Stomach smooth muscle (tissue), 2 donors: ENCODE measurements around the gene SLC22A12.

Experiments
- H3K27ac ChIP-seq: one replicate; pipeline ENCODE4 v1.7.0; 2013; ENCODE audit warnings: mild to moderate bottlenecking, low read length, inconsistent platforms
- H3K27me3 ChIP-seq, 2 donors: one replicate each; pipeline ENCODE4 v1.7.0; 2013; ENCODE audit warnings: low read length in 2 of 2; ENCODE audit not compliant: insufficient read depth in 2 of 2, control insufficient read depth in 1 of 2
- H3K36me3 ChIP-seq, 2 donors: one replicate each; pipeline ENCODE4 v1.7.0; 2013; ENCODE audit warnings: low read length in 2 of 2; ENCODE audit not compliant: control insufficient read depth in 2 of 2, insufficient read depth in 2 of 2
- H3K4me1 ChIP-seq: one replicate; pipeline ENCODE4 v1.7.0; 2013; ENCODE audit warnings: low read length; ENCODE audit not compliant: control insufficient read depth, insufficient read depth
- H3K4me3 ChIP-seq, 2 donors: one replicate each; pipeline ENCODE4 v1.7.0; 2013; ENCODE audit warnings: low read length in 2 of 2
- H3K9ac ChIP-seq, 2 donors: one replicate each; pipeline ENCODE4 v1.7.0; 2013; ENCODE audit warnings: low read length in 2 of 2, mild to moderate bottlenecking in 1 of 2
- H3K9me3 ChIP-seq, 2 donors: one replicate each; pipeline ENCODE4 v1.7.0; 2013; ENCODE audit warnings: low read length in 2 of 2; ENCODE audit not compliant: control insufficient read depth in 2 of 2
- donor health status: healthy.
- donor health status: Pancreatic carcinoma.

Gene SLC22A12

GRCh38 chr11:64629796-64630562, 39.0 kb downstream of the SLC22A12 start:
- H3K9me3 ChIP-seq, result no peaks in the 10 kb centered on the region
- peak overlapping the region; percentile 58 for H3K27ac ChIP-seq
- H3K27me3 ChIP-seq, result peaks cover 2 to 3% of the 10 kb centered on the region in 2 donors
- H3K9ac ChIP-seq, result peak overlapping the region; percentile 29 to 33
- H3K36me3 ChIP-seq, result no peaks in the 10 kb centered on the region
- peaks cover 16% of the 10 kb centered on the region for H3K4me1 ChIP-seq
- peak overlapping the region; percentile 40 to 44 for H3K4me3 ChIP-seq

- no peaks in the 10 kb centered on the region for H3K9me3 ChIP-seq
- no peak overlapping the region for H3K9ac ChIP-seq
- H3K4me1 ChIP-seq, result peaks cover 15% of the 10 kb centered on the region
- peaks cover 2 to 5% of the 10 kb centered on the region in 2 donors for H3K27me3 ChIP-seq
- H3K36me3 ChIP-seq, result no peaks in the 10 kb centered on the region
- H3K4me3 ChIP-seq, result no peak overlapping the region
- no peak overlapping the region for H3K27ac ChIP-seq
These were observed 40.7 kb downstream of the SLC22A12 start for GRCh38 chr11:64631675-64632074.

- no peak overlapping the region for H3K4me3 ChIP-seq
- H3K27me3 ChIP-seq, result peaks cover 4 to 9% of the 10 kb centered on the region in 2 donors
- peaks cover 16% of the 10 kb centered on the region for H3K4me1 ChIP-seq
- H3K36me3 ChIP-seq, result no peaks in the 10 kb centered on the region
- H3K9ac ChIP-seq, result no peak overlapping the region
- no peaks in the 10 kb centered on the region for H3K9me3 ChIP-seq
- H3K27ac ChIP-seq, result no peak overlapping the region
These were observed 41.2 kb downstream of the SLC22A12 start for GRCh38 chr11:64632237-64632636.

GRCh38 chr11:64632654-64633053, 41.6 kb downstream of the SLC22A12 start:
- Histone ChIP-seq H3K36me3 (no peaks in the 10 kb centered on the region), H3K9me3 (no peaks in the 10 kb centered on the region), H3K27ac (no peak overlapping the region), H3K27me3 (peaks cover 4 to 13% of the 10 kb centered on the region in 2 donors), H3K4me3 (no peak overlapping the region), H3K9ac (no peak overlapping the region), H3K4me1 (peaks cover 20% of the 10 kb centered on the region)

- no peaks in the 10 kb centered on the region for H3K36me3 ChIP-seq
- no peak overlapping the region for H3K9ac ChIP-seq
- H3K27me3 ChIP-seq, result peaks cover 8 to 18% of the 10 kb centered on the region in 2 donors
- no peak overlapping the region for H3K27ac ChIP-seq
- H3K4me3 ChIP-seq, result no peak overlapping the region
- no peaks in the 10 kb centered on the region for H3K9me3 ChIP-seq
- H3K4me1 ChIP-seq, result peaks cover 28% of the 10 kb centered on the region
These were observed 42.6 kb downstream of the SLC22A12 start for GRCh38 chr11:64633555-64634159.

GRCh38 chr11:64637334-64638017, 46.5 kb downstream of the SLC22A12 start:
- Histone ChIP-seq H3K4me3 (peak overlapping the region; percentile 27 to 64), H3K36me3 (no peaks in the 10 kb centered on the region), H3K9me3 (no peaks in the 10 kb centered on the region), H3K4me1 (peaks cover 18% of the 10 kb centered on the region), H3K9ac (peak overlapping the region in 1 of 2 donors; percentile 13), H3K27ac (no peak overlapping the region), H3K27me3 (peaks cover 19 to 35% of the 10 kb centered on the region in 2 donors)

- Histone ChIP-seq H3K9me3 (no peaks in the 10 kb centered on the region), H3K36me3 (no peaks in the 10 kb centered on the region), H3K27ac (no peak overlapping the region), H3K27me3 (peaks cover 19 to 39% of the 10 kb centered on the region in 2 donors), H3K4me1 (peaks cover 21% of the 10 kb centered on the region), H3K4me3 (peak overlapping the region; percentile 27 to 64), H3K9ac (peak overlapping the region in 1 of 2 donors; percentile 13)
These were observed 47.1 kb downstream of the SLC22A12 start for GRCh38 chr11:64638018-64638665.

- Histone ChIP-seq H3K36me3 (no peaks in the 10 kb centered on the region), H3K27ac (no peak overlapping the region), H3K27me3 (peaks cover 20 to 39% of the 10 kb centered on the region in 2 donors), H3K9me3 (no peaks in the 10 kb centered on the region), H3K4me1 (peaks cover 21% of the 10 kb centered on the region), H3K9ac (no peak overlapping the region), H3K4me3 (no peak overlapping the region)
These were observed 47.8 kb downstream of the SLC22A12 start for GRCh38 chr11:64638829-64639228.

GRCh38 chr11:64639885-64640284, 48.9 kb downstream of the SLC22A12 start:
- no peaks in the 10 kb centered on the region for H3K36me3 ChIP-seq
- H3K9me3 ChIP-seq, result no peaks in the 10 kb centered on the region
- H3K9ac ChIP-seq, result no peak overlapping the region
- no peak overlapping the region for H3K27ac ChIP-seq
- H3K4me1 ChIP-seq, result peaks cover 26% of the 10 kb centered on the region
- H3K27me3 ChIP-seq, result peaks cover 24 to 44% of the 10 kb centered on the region in 2 donors
- no peak overlapping the region for H3K4me3 ChIP-seq

GRCh38 chr11:64641596-64642417, 50.8 kb downstream of the SLC22A12 start:
- H3K4me3 ChIP-seq, result peak overlapping the region in 1 of 2 donors; percentile 72
- no peak overlapping the region for H3K27ac ChIP-seq
- no peaks in the 10 kb centered on the region for H3K9me3 ChIP-seq
- no peaks in the 10 kb centered on the region for H3K36me3 ChIP-seq
- peaks cover 24% of the 10 kb centered on the region for H3K4me1 ChIP-seq
- peaks cover 27 to 42% of the 10 kb centered on the region in 2 donors for H3K27me3 ChIP-seq
- H3K9ac ChIP-seq, result no peak overlapping the region
